Measurements from ENCODE around the gene DCDC2C. TPM values are rescaled to one million over a fixed set of nuclear protein-coding genes. Genes with fewer than 3 reads are reported as not detected.

The DCDC2C gene
- polyA plus RNA-seq, 1 donor from 2014 or later = not detected

- H3K36me3 ChIP-seq (ENCODE audit: insufficient read depth, low read length) = no peaks in the 10 kb centered on the region
Measured at GRCh38 chr2:3754795-3755194, 51.4 kb downstream of the DCDC2C start.

GRCh38 chr2:3755277-3755676 is 51.9 kb downstream of the DCDC2C start:
- no peaks in the 10 kb centered on the region for H3K9me2 ChIP-seq (ENCODE audit: insufficient read depth, low read length)
- no peaks in the 10 kb centered on the region for H3K27me3 ChIP-seq (ENCODE audit: insufficient read depth, low read depth, low read length)
- no peaks in the 10 kb centered on the region for H3K36me3 ChIP-seq (ENCODE audit: insufficient read depth, low read length)
- H3K79me2 ChIP-seq (replicated peaks; ENCODE audit: insufficient read depth, low read length) = no peaks in the 10 kb centered on the region
- no peak overlapping the region for H3K27ac ChIP-seq (ENCODE audit: low read length)
- no peak overlapping the region for H3K4me2 ChIP-seq (ENCODE audit: low read length)
- no peak overlapping the region for H2AFZ ChIP-seq (ENCODE audit: low read depth, low read length)
- H3F3A ChIP-seq (ENCODE audit: insufficient read depth, low read length, poor library complexity, severe bottlenecking) = no peaks in the 10 kb centered on the region
- H3K9me3 ChIP-seq (ENCODE audit: low read length) = no peaks in the 10 kb centered on the region
- TF ChIP-seq SMC3 (conservative IDR thresholded peaks at IDR 0.05; ENCODE audit: poor library complexity) (no peak), RAD21 (conservative IDR thresholded peaks at IDR 0.05) (no peak), TAF1 (IDR thresholded peaks at IDR 0.05; ENCODE audit: low read depth) (no peak)
- no peak overlapping the region for H3K4me3 ChIP-seq (ENCODE audit: low read length)
- H3K9ac ChIP-seq (ENCODE audit: low read length) = no peak overlapping the region
- no peaks in the 10 kb centered on the region for H4K20me1 ChIP-seq (ENCODE audit: insufficient read depth)

More at GRCh38 chr2:3754795-3755194, 51.4 kb downstream of the DCDC2C start:
- no peak overlapping the region for H3K27ac ChIP-seq (ENCODE audit: low read length)
- no peaks in the 10 kb centered on the region for H3K9me3 ChIP-seq (ENCODE audit: low read length)
- H3F3A ChIP-seq (ENCODE audit: insufficient read depth, low read length, poor library complexity, severe bottlenecking) = no peaks in the 10 kb centered on the region
- TF ChIP-seq RAD21 (conservative IDR thresholded peaks at IDR 0.05) = no peak
- TF ChIP-seq MXI1 (conservative IDR thresholded peaks at IDR 0.05; ENCODE audit: poor library complexity, severe bottlenecking) = no peak
- TF ChIP-seq EZH2 (IDR thresholded peaks at IDR 0.05; ENCODE audit: borderline replicate concordance, insufficient read depth, low read length, poor library complexity, severe bottlenecking) = no peak
- TF ChIP-seq TAF1 (IDR thresholded peaks at IDR 0.05; ENCODE audit: low read depth) = no peak
- no peak for TF ChIP-seq EP300 (conservative IDR thresholded peaks at IDR 0.05; ENCODE audit: poor library complexity, severe bottlenecking)
- no peak for TF ChIP-seq SMC3 (conservative IDR thresholded peaks at IDR 0.05; ENCODE audit: poor library complexity)
- H3K4me3 ChIP-seq (ENCODE audit: low read length) = no peak overlapping the region
- H3K27me3 ChIP-seq (ENCODE audit: insufficient read depth, low read depth, low read length) = no peaks in the 10 kb centered on the region
- H3K9ac ChIP-seq (ENCODE audit: low read length) = no peak overlapping the region
- no peaks in the 10 kb centered on the region for H3K79me2 ChIP-seq (replicated peaks; ENCODE audit: insufficient read depth, low read length)
- no peaks in the 10 kb centered on the region for H4K20me1 ChIP-seq (ENCODE audit: insufficient read depth)
- H2AFZ ChIP-seq (ENCODE audit: low read depth, low read length) = no peak overlapping the region
- no peaks in the 10 kb centered on the region for H3K9me2 ChIP-seq (ENCODE audit: insufficient read depth, low read length)
- H3K4me2 ChIP-seq (ENCODE audit: low read length) = no peak overlapping the region

GRCh38 chr2:3756306-3756705 is 52.9 kb downstream of the DCDC2C start:
- Histone ChIP-seq H2AFZ (ENCODE audit: low read depth, low read length) (no peak overlapping the region), H3K27me3 (ENCODE audit: insufficient read depth, low read depth, low read length) (no peaks in the 10 kb centered on the region), H3K9ac (ENCODE audit: low read length) (no peak overlapping the region), H3K9me2 (ENCODE audit: insufficient read depth, low read length) (no peaks in the 10 kb centered on the region), H3K36me3 (ENCODE audit: insufficient read depth, low read length) (no peaks in the 10 kb centered on the region), H4K20me1 (ENCODE audit: insufficient read depth) (no peaks in the 10 kb centered on the region), H3K9me3 (ENCODE audit: low read length) (no peaks in the 10 kb centered on the region), H3K79me2 (replicated peaks; ENCODE audit: insufficient read depth, low read length) (no peaks in the 10 kb centered on the region), H3K27ac (ENCODE audit: low read length) (no peak overlapping the region), H3K4me2 (ENCODE audit: low read length) (no peak overlapping the region), H3K4me3 (ENCODE audit: low read length) (no peak overlapping the region), H3F3A (ENCODE audit: insufficient read depth, low read length, poor library complexity, severe bottlenecking) (no peaks in the 10 kb centered on the region)
- TF ChIP-seq POLR2AphosphoS5 (IDR thresholded peaks at IDR 0.05) = no peak
- no peak for TF ChIP-seq MXI1 (conservative IDR thresholded peaks at IDR 0.05; ENCODE audit: poor library complexity, severe bottlenecking)
- no peak for TF ChIP-seq TAF1 (IDR thresholded peaks at IDR 0.05; ENCODE audit: low read depth)
- no peak for TF ChIP-seq EZH2 (IDR thresholded peaks at IDR 0.05; ENCODE audit: borderline replicate concordance, insufficient read depth, low read length, poor library complexity, severe bottlenecking)
- no peak for TF ChIP-seq SMC3 (conservative IDR thresholded peaks at IDR 0.05; ENCODE audit: poor library complexity)
- no peak for TF ChIP-seq RAD21 (conservative IDR thresholded peaks at IDR 0.05)
- no peak for TF ChIP-seq EP300 (conservative IDR thresholded peaks at IDR 0.05; ENCODE audit: poor library complexity, severe bottlenecking)
- no peak for TF ChIP-seq CTCF (IDR thresholded peaks at IDR 0.05; ENCODE audit: poor library complexity, severe bottlenecking)
- no peak for TF ChIP-seq REST (IDR thresholded peaks at IDR 0.05; ENCODE audit: borderline replicate concordance)
